Brain microvascular endothelial cell (primary cell): ENCODE results near the gene HBS1L.

Source experiments
- DNase-seq: peaks from one replicate; pipeline ENCODE4 v3.0.0-alpha.2; 2020
- H3K27ac ChIP-seq: fragments of 250-450 bp; sonication (Bioruptor Pico); 2 replicates; pipeline ENCODE4 v1.5.1; 2020; ENCODE audit warnings: mild to moderate bottlenecking, moderate library complexity
- H3K27me3 ChIP-seq: fragments of 250-450 bp; sonication (Bioruptor Pico); replicated peaks from 2 replicates; pipeline ENCODE4 v1.5.1; 2020; ENCODE audit warnings: mild to moderate bottlenecking
- H3K36me3 ChIP-seq: fragments of 250-450 bp; sonication (Bioruptor Pico); replicated peaks from 2 replicates; pipeline ENCODE4 v1.5.1; 2020; ENCODE audit warnings: mild to moderate bottlenecking
- H3K4me3 ChIP-seq: 2 replicates; pipeline ENCODE4 v1.5.1; 2011; ENCODE audit warnings: low read depth, mild to moderate bottlenecking, control low read depth, low read length, moderate library complexity
- in situ Hi-C: cut with HindIII; loops from 2 replicates; pipeline ENCODE4 v1.10.0; 2017; ENCODE audit warnings: low sequenced_read_pairs, low pct_ligation_motif_present
- TF ChIP-seq, protein P1 (sequence below): IDR thresholded peaks from 2 replicates; pipeline ENCODE4 v1.5.1; 2011; ENCODE audit warnings: low read depth, mild to moderate bottlenecking, moderate library complexity, low read length, control low read depth, inconsistent platforms; ENCODE audit errors: missing control alignments

Gene HBS1L

DNA sequence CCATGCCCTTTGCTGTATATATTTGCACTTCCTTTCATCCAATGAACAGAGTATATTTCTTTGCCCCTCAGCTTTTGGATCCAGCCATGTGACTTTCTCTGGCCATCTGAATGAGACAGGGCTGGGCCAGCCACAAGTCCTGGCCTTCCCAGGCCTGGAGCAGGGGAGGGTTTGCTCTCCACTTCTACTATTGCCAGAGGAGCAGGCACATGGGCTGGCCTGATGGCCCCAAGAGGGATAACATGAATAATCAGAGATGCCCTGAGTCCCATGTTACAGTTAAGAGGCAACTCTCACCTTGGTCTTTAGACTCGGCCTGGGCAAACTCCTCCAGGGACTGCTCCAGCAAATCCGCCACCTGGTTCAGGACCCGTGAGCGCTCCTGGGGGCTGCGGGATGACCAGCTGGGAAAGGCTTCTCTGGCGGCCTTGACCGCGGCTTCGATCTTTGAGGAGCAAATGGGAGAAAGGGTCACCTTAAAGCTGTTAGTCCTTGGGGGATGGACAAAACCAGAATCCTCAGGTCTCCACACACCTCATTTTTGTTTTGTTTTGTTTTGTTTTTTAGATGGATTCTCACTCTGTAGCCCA, 111.0 kb downstream of the HBS1L start:
- TF ChIP-seq, protein P1, sequence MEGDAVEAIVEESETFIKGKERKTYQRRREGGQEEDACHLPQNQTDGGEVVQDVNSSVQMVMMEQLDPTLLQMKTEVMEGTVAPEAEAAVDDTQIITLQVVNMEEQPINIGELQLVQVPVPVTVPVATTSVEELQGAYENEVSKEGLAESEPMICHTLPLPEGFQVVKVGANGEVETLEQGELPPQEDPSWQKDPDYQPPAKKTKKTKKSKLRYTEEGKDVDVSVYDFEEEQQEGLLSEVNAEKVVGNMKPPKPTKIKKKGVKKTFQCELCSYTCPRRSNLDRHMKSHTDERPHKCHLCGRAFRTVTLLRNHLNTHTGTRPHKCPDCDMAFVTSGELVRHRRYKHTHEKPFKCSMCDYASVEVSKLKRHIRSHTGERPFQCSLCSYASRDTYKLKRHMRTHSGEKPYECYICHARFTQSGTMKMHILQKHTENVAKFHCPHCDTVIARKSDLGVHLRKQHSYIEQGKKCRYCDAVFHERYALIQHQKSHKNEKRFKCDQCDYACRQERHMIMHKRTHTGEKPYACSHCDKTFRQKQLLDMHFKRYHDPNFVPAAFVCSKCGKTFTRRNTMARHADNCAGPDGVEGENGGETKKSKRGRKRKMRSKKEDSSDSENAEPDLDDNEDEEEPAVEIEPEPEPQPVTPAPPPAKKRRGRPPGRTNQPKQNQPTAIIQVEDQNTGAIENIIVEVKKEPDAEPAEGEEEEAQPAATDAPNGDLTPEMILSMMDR = no peak
- no peak for DNase-seq
- in situ Hi-C loops = no loop called here
- Histone ChIP-seq H3K27me3 (no peaks in the 10 kb centered on the region), H3K4me3 (no peak overlapping the region), H3K36me3 (no peaks in the 10 kb centered on the region), H3K27ac (no peak overlapping the region)

DNA sequence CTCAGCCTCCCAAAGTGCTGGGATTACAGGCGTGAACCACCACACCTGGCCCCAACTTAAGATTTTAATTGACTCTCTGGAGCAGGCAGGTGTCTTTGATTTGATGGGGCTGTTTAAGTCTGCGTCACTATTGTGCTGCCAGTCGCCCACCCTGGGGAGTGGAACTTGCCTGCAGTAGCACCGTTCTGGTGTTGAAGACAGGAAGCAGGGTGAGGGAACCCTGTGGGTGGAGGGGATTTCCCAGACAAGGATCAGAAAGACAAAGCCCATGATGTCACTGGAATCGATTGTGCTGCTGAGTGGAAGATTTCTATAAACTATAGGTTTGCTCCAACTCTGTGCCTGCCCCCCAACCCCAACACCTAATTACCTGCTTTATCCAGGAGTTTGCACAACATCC, 115.7 kb downstream of the HBS1L start:
- no peak for DNase-seq

DNA sequence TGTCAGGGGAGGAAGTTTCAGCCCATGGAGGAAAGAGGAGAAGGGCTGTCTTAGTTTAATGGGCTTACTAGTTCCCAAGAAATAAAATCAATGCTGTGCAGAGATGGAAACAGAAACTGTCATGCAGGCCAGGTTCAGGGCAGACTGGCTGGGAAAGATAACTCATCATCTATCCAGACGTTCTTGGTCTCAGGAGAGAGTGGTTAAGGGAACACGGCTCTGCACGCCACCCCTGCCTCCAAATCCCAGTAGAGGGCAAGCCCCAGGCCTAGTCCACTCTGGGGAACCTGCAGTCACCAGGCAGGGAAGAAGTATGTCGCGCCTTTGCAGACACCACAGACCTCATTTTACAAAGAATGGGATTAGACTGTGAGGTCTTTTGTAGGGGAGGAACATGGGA, 117.2 kb downstream of the HBS1L start:
- Histone ChIP-seq H3K4me3 (no peak overlapping the region), H3K36me3 (no peaks in the 10 kb centered on the region), H3K27ac (no peak overlapping the region), H3K27me3 (no peaks in the 10 kb centered on the region)
- TF ChIP-seq, protein P1 = no peak
- no peak for DNase-seq
- in situ Hi-C loops = no loop called here

More for the DNA sequence above, 115.7 kb downstream of the HBS1L start:
- TF ChIP-seq, protein P1 = no peak
- no peaks in the 10 kb centered on the region for H3K27me3 ChIP-seq
- no peak overlapping the region for H3K27ac ChIP-seq
- in situ Hi-C loops = no loop called here
- no peak overlapping the region for H3K4me3 ChIP-seq
- no peaks in the 10 kb centered on the region for H3K36me3 ChIP-seq

DNA sequence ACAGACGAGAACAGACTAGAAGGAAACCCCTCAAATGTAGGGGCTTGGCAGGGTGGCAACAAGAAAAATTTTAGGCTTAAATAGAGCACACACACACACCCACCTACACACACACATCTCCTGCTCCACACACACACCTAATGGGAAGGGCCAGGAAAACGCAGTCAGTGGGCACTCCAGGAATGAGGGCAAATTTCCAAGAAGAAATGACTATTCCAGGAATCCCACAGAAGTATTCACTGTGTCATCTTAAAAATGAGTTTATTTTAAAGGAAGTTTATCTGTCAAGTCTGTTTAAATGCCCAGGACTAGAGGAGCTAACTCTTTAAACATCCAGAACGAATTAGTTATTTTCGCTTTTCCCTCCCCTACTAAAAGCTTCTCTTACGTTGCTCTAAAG, 117.7 kb downstream of the HBS1L start:
- Histone ChIP-seq H3K4me3 (no peak overlapping the region), H3K27me3 (no peaks in the 10 kb centered on the region), H3K27ac (no peak overlapping the region), H3K36me3 (no peaks in the 10 kb centered on the region)
- TF ChIP-seq, protein P1 = no peak
- no peak for DNase-seq
- in situ Hi-C loops = no loop called here

DNA sequence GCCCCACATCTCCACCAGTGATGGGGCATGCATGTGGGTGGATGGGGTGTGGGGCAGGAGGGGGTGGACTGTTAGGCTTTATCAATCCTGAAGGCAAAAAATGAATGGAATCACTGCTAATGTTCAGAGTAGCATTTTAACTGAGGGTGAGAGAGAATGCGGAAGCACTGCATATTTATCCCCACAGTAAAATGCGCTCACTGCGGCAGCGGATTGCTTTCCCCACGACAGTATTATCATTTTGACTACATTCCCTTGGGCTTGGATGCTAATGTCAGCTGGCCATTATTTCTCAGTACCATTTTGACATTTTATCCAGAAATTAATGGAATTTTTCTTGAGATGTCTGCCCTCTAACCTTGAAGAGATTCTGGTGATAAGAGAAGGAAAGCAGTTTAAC, 118.1 kb downstream of the HBS1L start:
- TF ChIP-seq, protein P1 = no peak
- Histone ChIP-seq H3K27me3 (no peaks in the 10 kb centered on the region), H3K4me3 (no peak overlapping the region), H3K27ac (no peak overlapping the region), H3K36me3 (no peaks in the 10 kb centered on the region)
- in situ Hi-C loops = no loop called here
- DNase-seq = no peak
